Panc1 (cell line): Measurements from ENCODE around the gene LRP1B.

Source experiments
- POLR2AphosphoS5 ChIP-seq: IDR thresholded peaks from 2 replicates; pipeline ENCODE4 v1.6.1; 2012; ENCODE audit warnings: mild to moderate bottlenecking, low read depth, low read length, moderate library complexity
- SIN3A ChIP-seq: IDR thresholded peaks from 2 replicates; pipeline ENCODE4 v1.6.1; 2012; ENCODE audit warnings: low read depth, mild to moderate bottlenecking, low read length, moderate library complexity, borderline replicate concordance; ENCODE audit not compliant: insufficient read depth
- TF ChIP-seq, protein P1 (sequence below): fragments of 450-650 bp; IDR thresholded peaks from 2 replicates; pipeline ENCODE4 v1.5.1; 2017; ENCODE audit warnings: mild to moderate bottlenecking

DNA sequence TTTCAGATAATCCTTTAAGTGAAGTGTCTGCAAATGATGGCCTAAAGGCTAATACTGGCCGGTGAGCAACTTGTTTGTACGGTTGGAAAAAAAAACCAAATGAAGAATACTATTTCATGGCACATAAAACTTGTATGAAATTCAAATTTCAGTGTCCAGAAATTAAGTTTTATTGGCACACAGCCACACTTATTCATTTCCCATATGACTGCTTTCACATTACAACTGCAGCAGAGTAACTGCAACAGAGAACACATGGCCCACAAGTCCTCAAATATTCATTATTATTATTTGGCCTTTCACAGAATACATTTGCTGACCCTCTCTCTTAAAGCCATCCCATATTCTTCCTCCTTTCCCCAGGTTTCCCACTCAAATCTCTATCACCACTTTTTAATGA is 1268.6 kb downstream of the LRP1B start:
- TF ChIP-seq, protein P1, sequence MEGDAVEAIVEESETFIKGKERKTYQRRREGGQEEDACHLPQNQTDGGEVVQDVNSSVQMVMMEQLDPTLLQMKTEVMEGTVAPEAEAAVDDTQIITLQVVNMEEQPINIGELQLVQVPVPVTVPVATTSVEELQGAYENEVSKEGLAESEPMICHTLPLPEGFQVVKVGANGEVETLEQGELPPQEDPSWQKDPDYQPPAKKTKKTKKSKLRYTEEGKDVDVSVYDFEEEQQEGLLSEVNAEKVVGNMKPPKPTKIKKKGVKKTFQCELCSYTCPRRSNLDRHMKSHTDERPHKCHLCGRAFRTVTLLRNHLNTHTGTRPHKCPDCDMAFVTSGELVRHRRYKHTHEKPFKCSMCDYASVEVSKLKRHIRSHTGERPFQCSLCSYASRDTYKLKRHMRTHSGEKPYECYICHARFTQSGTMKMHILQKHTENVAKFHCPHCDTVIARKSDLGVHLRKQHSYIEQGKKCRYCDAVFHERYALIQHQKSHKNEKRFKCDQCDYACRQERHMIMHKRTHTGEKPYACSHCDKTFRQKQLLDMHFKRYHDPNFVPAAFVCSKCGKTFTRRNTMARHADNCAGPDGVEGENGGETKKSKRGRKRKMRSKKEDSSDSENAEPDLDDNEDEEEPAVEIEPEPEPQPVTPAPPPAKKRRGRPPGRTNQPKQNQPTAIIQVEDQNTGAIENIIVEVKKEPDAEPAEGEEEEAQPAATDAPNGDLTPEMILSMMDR: no peak
- TF ChIP-seq SIN3A (no peak), POLR2AphosphoS5 (no peak)
